Stimulated activated CD4-positive, alpha-beta T cell treated with anti-CD3 and anti-CD28 coated beads, Interleukin-2, amount 100 ng/mL, for 4 hours (primary cell): Measurements from ENCODE around the gene KCNG2.

ENCODE experiments used
- DNase-seq: peaks from one replicate; pipeline ENCODE4 v3.0.0-alpha.2; 2020; ENCODE audit warnings: low read depth

Gene KCNG2

DNA sequence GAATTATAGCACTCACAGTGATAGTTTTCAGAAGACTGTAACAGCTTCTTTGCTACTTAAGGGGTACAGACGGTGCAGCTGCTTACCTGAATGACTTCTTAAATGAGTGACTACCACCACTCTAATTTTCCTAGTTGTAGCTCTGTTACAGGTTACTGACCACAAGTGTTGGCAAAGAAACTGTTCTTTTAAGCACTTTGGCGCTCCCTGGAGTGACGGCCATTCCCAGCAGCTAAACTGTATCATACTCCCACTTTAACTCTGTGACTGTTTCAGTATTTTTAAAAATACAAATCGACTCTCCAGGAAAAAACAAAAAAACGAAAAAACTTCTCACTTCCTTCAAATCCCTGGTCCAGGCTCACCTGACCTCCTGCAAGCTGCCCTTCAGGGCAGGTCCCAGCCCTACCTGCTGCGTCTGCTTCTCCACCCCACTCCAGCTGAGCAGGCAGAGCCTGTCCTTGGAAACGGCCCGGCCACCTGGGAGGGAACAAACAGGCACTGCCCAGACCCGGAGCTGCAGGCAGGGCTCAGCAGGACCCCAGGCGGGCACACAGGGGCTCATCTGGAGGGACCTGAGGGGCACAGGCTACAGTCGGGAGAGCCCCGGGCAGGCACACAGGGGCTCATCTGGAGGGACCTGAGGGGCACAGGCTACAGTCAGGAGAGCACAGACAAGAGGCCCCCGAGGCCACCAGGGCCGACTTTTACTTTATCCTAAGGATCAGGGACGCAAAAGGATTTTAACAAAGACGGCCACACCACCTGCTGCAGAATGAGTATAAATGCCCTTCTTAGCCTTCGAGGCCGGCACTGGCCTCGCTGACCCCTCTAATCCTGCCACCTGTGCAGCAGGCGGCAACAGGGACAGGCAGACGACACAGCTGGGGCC, 129.2 kb downstream of the KCNG2 start:
- DNase-seq: no peak

DNA sequence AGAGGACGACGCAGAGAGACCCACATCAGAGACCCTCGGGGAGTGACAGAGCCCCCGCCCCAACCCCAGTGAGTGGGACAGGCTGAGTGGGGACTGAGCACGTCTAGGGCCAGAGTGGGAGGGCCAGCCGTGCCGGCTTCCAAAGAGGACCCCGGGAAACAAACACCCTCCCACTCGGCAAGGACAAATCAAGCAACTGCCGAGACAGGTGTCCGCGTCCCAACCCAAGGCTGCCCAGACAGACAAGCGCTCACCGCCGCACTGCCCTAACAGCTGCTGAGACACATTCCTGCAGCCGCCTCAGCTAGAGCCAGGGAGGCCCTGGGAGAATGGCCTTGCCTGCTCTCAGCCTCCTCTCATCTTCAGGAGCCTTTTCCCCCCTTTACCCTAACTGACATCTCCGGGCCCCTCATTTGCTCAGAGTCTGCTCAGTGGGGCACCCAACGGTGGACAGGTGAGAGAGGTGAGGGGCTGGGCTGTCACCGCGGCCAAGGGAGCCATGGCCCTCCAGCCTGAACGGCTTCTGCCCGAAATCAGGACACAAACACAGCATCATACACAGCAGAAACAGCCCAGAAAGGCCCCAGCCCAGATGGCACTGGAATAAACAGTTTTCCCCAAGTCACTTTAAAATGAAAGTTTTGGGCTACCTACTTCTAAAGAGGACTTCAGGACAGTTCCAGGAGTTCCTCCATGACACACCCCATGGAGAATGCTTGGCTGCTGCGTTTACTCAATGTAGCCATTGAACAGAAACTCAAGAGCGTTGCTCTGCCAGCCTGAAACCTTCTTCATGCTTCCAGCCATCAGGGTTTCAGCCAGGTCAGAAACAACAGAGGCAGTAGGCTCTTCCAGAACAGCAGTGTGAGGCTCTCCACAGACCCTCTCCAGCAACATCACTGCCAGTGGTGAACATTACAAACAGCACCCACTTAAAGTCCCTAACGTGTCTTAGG, 130.1 kb downstream of the KCNG2 start:
- no peak for DNase-seq

DNA sequence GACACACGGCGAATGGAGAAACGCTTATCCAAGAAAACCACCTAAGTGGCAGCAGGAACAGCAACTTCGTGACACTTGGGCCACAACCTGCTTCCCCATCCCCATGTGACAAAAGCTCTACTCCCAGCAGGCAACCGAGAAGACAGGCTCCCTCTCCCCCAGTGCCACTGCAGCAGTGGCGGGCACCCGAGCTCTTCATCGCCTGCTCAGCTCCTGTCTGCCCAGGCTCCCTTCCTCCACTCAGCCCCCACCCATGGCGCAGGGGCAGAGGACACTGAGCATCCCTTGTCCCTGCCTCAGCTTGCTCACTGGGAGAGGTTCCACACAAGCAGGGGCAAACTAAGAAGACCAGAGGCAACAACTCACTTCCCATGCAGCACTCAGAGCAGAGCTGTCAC, 130.8 kb downstream of the KCNG2 start:
- no peak for DNase-seq

- DNase-seq: no peak
These were observed 132.4 kb downstream of the KCNG2 start for GRCh38 chr18:79930020-79930642.

DNA sequence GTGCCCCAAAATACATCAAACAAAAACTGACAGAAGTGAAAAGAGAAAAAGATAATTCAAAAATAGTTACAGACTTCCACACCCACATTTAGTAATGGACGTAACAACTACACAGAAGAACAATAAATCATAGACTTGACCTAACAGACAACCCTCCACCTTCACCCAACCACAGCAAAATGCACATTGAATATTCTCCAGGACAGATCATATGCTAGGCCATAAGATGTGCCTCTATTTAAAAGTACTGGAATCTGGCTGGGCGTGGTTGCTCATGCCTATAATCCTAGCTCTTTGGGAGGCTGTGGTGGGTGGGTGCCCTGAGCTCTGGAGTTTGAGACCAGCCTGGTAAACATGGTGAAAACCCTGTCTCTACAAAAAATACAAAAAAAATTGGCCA, 133.7 kb downstream of the KCNG2 start:
- DNase-seq: no peak

- DNase-seq: no peak
These were observed 135.2 kb downstream of the KCNG2 start for GRCh38 chr18:79932907-79933306.

DNA sequence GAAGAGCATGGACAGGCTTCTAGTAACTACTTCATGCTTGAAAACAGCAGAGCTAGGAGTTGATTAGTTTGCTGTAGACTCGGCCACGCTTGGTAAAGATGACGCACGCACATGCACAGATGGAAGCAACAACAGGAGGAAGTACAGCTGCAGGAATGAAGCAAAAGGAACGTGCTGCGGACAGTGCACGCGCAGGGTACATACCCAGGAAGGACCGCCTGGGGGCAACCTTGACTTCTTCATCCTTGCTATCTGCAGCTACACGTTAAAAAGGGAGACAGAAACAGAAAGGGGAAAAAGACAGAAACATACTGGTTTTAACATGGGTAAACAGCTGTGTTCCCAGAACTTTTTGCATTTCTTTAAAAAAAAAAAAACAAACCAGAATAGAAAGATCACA, 136.0 kb downstream of the KCNG2 start:
- DNase-seq: no peak

- no peak for DNase-seq
These were observed 136.8 kb downstream of the KCNG2 start for GRCh38 chr18:79934311-79935097.

DNA sequence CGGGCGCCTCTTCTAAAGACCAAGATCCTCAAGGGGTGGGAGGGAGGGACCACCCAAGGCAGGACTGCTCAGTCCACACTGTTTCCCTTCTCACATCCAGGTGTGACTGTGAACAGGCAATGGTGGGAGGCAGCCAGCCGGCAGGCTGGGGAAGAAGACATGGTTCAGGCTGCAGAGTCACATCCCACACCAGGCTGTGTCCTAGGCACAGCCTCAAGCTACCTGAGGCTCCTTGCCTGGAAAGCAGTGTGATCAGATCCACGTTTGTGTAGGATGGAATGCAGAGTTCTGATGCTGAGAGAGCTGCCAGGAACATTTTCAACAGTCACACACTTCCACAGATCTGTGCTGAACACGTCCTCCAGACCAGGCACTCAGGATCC, 137.4 kb downstream of the KCNG2 start:
- DNase-seq: no peak

DNA sequence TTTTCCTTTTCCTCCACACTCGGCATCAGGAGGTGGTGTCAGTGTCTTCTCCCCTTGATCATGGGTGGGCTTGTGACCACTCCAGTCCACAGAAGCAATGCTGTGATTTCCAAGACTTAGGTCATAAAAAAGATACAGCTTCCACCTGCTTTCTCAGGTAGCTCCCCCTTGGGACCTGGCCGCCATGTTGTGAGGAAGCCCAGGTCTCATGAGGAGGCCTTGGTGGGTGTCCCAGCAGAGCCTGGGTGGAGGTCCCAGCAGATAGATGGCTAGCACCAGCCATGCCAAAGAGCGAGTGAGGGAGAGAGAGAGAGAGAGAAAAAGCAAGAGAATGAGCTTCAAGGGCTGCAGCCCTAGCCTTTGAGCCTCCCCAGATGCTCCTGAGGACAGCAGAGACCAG, 137.8 kb downstream of the KCNG2 start:
- DNase-seq: no peak

- no peak for DNase-seq
These were observed 138.2 kb downstream of the KCNG2 start for GRCh38 chr18:79935925-79936324.

DNA sequence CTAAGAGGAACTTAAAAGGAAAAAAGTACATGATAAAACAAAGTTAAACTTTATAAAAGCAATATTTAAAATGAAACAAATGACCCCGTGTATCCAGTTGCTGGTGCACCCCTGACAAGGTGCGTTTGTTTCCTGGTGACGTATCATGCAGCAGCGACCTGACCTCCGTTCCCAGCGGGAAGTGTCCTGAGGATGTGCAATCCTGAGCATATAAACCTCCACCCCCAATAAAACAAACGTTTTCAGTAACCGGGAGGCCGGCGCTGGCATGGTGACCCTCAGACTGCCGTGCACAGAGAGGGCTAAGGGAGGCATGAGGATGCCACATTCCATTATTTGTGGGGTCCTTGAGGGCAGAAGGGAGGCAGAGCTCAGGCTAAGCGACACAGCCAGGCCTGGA, 138.9 kb downstream of the KCNG2 start:
- no peak for DNase-seq

DNA sequence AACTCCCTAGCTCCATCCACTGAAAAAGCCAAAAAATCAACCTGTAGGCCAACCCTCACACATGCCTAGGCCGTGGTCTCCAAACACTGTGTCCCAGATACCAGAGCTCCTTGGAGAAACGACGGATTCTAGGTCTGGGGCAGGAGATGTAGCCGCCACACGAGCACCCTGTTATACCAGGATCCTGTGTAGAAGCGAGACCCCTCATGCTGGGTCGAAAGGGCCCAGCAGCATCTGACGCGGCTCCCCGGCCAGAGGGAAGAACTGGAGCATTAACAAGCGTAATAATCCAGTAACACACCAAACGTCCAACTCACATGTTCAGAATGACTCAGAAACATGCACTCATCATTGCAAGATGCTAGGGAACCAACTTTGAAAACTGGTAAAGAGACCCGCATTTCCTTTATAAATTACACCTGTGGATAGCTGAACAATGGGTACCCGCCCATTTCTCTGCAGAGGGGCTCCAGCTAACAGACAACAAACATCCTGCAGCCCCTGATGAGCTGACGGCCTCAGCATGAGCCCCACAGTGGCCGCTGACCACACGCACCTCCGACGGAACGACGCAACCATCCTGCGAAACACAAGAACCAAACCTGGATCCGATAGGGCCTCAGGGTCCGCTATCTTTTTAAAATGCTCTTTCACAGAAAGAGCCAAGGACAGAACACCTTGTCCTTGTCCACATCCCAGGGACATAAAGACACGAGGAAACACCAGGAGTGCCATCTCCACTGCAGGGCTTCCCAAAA, 139.5 kb downstream of the KCNG2 start:
- DNase-seq: no peak

GRCh38 chr18:79938196-79938595, 140.5 kb downstream of the KCNG2 start:
- no peak for DNase-seq

DNA sequence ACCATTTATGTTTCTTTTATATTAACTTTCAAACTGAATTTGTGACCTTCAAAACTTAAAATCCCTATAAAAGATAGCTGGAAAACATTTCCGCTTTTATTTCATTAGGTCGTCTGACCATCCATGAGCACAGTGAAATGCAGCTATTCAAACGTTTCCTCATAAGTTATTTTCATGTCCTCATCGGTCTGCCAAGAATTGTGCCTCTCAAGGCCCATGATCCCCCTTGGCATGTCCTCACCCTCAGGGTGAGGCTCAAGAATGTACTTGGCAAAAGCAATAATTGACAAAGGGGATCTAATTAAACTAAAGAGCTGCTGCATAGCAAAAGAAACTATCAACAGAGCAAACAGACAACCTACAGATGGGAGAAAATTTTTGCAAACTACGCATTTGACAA, 141.4 kb downstream of the KCNG2 start:
- no peak for DNase-seq

DNA sequence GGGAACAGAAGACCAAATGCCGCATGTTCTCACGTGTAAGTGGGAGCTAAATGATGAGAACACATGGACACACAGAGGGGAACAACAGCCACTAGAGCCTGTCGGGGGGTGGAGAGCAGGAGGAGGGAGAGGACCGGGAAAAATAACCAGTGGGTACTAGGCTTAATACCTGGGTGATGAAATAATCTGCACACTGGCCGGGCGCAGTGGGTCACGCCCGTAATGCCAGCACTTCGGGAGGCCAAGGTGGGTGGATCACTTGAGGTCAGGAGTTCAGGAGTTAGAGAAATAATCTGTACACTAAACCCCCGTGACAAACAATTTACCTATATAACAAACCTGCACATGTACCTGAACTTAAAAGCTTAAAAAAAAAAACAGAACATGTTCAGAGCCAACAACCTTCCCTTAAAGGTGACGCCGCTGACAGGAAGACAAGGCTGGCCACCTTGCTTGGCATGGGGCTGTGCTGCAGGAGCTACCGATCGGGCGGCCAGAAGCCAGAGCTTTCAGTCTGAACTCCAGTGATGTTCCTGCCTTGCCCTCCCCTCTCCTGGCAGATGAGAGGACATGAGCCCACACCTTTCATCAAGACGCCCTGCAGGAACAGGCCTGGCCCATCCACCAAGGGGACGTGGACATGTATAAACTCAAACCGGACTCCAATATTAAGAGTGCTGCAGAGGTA, 142.5 kb downstream of the KCNG2 start:
- DNase-seq: no peak

- DNase-seq: no peak
These were observed 143.2 kb downstream of the KCNG2 start for GRCh38 chr18:79940814-79941472.

DNA sequence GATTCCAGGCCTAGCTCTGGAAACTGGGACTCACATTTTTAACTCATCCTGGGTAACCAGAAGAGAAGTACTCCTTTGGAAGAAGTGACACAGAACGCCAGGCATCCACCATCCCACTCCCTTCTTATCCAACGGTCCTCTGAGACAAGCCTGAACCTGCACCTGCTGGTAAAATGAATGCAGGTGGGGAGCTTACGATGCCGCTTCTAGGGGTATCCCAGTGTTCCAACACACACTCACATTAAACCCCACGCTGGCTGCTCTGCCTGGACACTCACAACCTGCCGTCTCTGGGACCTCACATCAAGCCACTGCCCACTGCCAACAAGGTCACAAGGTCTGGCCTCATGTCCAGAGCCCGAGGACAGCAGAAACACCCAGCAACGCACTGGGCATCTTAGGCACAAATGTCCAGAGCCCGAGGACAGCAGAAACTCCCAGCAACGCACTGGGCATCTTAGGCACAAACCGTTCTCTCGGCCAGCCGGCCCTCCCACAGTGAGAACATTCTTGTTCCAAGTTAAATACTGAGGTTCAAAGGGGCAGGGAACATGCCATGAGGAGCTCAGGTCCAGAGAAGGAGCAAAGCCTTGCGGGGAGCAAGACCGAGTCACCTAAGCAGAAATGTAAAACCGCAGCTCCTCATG, 143.9 kb downstream of the KCNG2 start:
- DNase-seq: no peak

- DNase-seq: no peak
These were observed 144.5 kb downstream of the KCNG2 start for GRCh38 chr18:79942211-79942610.
